GM18499 (cell line): Measurements from ENCODE around the gene CC2D2B.
"Not testable (repeated sequence)": the region's sequence is repeated elsewhere in the genome, so short reads cannot be mapped to it uniquely, and the experiment has no call there.

Experiments used
- ATAC-seq: cut with Tn5 transposase; IDR thresholded peaks from one replicate; pipeline ENCODE4 v1.9.1; 2021; ENCODE audit warnings: moderate number of reproducible peaks; ENCODE audit not compliant: insufficient read depth, unreplicated experiment

CC2D2B gene

DNA sequence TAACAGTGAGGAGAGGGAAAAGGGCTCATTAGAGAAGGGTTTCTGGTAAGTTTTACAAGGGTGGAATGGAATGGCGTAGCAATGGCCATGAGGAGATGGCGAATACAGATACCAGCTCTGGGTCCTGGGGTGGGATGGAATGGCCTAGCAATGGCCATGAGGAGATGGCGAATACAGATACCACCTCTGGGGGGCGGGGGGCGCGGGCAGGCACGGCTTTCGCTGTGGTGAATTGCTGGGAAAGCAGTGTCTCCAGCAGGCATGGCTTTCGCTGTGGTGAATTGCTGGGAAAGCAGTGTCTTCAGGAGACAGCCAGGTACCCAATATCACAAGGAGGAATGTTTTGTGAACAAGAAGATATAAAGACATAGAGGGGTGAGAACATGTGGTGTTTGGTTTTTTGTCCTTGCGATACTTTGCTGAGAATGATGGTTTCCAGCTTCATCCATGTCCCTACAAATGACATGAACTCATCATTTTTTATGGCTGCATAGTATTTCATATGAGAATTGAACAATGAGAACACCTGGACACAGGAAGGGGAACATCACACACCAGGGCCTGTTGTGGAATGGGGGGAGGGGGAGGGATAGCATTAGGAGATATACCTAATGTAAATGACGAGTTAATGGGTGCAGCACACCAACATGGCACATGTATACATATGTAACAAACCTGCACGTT, 1.7 kb upstream of the CC2D2B start:
- not testable (repeated sequence) for ATAC-seq

DNA sequence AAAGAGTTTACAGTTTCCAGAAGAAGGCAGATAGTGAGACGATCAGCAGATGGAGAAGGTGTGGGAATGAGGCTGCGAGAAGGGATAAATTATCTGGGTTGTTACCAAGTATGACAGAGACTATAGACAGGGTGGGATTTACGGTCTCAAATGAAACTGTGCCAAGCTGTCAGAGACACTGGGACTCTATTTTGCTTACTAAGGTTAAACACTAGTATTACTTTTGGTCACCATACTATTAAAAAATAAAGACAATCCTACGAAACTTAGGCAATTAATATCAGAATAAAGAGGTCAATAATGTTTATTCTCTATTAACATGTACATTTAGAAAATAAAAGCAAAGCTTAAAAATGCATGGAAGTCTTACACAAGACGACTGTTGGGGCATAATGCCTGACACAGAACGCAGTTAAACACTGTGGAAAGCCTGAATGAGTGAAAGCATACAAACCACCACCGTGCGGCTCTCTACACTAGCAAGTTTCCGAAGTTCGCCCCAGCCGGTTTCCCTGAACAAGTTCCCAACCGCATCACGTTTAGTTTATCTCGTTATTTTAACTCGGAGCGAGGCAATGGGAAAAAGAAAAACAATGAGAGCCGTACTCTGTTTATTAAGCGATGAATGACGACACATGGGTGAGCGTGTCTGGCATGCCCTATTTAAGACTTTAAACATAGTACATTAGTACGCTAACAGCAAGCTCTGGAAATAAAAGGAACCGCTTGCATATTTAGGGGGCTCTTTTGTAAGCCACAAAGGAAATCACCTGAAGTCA, 909 bp upstream of the CC2D2B start:
- no peak for ATAC-seq

DNA sequence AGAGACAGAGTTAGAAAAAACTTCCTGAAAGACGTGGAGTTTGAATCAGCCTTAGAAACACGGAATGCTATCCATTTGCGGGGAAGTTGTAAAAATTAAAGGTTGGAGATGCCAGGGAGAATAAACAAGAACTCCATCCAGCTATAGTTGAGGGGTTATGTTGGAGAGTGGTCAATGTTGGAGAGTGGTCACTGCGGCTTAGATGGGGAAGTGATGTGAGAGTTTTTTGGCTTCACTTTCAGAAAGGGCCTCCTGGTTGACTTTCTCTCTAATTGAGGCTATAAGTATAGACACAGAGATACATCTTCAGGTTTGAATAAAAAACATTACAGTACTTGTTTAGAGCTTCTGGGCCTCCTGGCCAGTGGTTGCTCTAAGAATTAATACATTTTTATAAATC, 675 bp downstream of the CC2D2B start:
- no peak for ATAC-seq

DNA sequence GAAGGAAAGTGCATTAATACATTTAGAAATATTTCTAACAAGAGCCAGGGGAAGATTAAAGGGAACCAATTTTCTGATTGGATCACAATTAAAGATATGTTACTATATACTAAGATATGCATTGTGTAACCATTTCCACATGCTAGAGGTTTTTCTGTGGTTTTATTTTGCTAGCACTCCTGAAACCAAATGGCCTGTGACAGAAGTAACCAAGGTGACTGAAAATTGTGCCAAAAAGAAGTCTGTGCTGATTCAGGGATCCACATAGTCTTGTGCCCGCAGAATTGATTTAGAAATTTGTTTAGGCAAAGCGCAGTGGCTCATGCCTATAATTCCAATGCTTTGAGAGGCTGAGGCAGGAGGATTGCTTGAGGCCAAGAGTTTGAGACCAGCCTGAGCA, 1.8 kb downstream of the CC2D2B start:
- ATAC-seq: no peak

GRCh38 chr10:95916039-95916438, 8.3 kb downstream of the CC2D2B start:
- not testable (repeated sequence) for ATAC-seq

DNA sequence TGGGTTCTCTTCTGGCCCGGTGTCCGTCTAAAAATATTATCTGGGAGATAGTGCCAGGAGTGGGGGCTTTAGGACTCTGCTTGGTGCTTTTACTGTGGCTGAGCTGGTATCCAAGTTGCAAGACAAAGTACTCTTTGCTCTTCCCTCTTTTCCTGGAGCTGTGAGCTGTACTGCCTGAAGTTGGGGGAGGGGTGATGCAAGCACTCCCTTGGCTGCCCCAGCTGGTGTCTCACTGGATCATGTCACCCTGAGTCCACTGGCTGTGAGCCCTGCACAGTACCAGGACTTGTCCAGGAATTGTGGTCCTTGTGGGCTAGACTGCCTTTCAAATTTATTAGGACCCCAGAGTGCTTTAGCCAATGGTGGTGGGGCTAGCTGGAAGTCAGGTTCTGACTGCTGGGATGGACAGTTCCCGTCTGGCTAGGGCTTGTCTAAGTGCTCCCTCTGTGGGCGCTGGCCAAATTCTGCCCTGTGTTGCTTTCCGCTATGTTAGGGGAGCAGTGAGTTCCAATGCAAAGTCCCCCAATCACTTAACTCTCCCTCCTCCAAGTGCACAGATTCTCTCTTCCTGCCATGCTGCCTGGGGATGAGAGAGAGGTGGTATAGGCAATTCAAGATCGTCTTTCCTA, 13.1 kb downstream of the CC2D2B start:
- no peak for ATAC-seq

GRCh38 chr10:95925033-95925432, 17.3 kb downstream of the CC2D2B start:
- no peak for ATAC-seq

GRCh38 chr10:95935429-95935828, 27.7 kb downstream of the CC2D2B start:
- no peak for ATAC-seq

GRCh38 chr10:95941115-95941514, 33.3 kb downstream of the CC2D2B start:
- ATAC-seq: no peak

DNA sequence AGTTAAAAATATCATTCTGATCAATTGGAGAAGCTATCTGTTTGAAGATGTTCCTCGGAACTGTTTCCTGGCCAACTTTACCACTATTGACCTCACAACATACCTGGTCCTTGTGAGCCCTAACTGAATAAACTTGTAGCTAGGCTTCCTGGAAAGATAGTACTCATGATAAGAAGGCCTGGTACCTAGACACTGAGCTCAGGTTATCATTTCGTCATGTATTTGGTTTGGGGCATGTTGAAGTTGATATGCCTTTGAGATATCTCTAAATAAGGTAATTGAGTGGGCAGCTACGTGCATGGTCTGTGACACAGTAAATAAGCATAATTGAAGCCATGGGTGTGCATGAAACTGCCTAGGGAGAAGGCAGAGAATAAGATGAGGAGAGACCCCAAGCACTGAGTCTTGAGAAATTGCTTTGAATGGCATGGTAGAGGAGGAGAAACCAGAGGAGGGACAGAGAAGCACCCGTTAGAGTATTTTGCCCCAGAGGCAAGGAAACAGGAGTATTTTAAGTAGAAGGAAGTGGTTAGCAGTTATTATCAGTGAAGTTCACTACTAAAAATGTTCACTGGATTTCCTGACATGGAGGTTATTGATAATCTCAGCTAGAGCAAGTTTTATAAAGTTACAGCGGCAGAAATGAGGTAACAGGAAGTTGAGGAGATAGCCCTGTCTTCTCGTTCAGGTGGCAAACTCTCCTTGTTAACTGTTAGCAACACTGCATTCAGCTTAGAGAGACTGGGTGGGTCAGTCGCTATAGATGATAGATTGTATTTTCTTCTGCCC, 55.6 kb downstream of the CC2D2B start:
- ATAC-seq: no peak

GRCh38 chr10:95963991-95964389, 56.2 kb downstream of the CC2D2B start:
- no peak for ATAC-seq

DNA sequence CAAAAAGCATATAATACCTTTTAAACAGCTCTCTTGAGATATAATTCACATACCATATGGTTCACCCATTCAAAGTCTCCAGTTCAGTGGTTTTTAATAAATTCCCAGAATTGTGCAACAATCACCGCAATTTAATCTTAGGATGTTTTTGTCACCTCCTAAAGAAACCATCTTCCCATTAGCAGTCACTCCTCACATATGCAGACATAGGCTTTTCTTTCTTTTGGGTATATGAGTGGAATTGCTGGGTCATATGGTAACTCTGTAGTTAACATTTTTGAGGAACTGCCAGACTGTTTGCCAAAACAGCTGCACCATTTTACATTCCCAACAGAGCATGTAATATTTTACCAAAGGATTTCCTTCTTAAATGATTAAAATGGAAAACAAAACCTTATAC, 57.0 kb downstream of the CC2D2B start:
- ATAC-seq: no peak

- ATAC-seq: no peak
Measured at GRCh38 chr10:95976362-95977229, 68.8 kb downstream of the CC2D2B start.

GRCh38 chr10:95982200-95982599, 74.4 kb downstream of the CC2D2B start:
- no peak for ATAC-seq

GRCh38 chr10:95987685-95988426, 80.1 kb downstream of the CC2D2B start:
- peak; percentile 87 for ATAC-seq

DNA sequence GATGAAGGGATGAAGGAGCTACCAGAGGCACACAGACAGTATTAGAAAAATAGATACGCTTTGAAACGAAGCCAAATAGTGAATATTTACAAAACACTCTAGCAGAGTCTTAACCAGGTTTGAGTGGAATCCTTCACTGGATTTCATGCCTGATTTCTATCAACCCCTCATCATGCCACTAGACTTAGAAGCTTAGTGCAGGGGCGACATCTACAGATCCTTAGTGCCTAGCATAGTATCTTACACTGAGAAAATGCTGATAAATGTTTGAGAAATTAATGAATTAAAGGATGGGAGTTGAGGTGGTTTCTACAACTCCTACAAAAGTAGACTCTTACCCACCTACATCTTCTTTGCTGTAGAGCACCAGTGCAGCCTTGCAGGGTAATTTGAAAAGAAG, 80.9 kb downstream of the CC2D2B start:
- no peak for ATAC-seq

- ATAC-seq: not testable (repeated sequence)
Measured at GRCh38 chr10:95994376-95994775, 86.6 kb downstream of the CC2D2B start.

GRCh38 chr10:95998255-95998784, 90.5 kb downstream of the CC2D2B start:
- no peak for ATAC-seq

DNA sequence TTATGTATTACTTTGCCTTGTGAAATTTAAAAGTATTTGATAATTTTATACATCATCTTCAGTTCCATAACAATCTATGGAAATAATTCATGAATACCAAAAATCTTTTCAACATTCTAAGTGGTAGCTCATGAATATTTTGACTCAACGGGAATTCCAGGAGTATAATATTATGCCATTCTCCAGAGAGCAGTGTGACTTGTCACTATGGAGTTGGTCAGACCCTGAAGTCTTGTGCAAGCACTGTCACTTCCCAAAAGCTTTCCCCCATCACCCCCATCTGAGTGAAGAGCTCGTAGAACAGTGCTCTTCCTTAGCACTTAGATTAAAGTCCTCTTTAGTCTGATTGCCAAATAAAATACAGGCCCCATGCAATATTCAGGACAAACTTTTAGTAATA, 106.2 kb downstream of the CC2D2B start:
- ATAC-seq: no peak
